Mesothelial cell of epicardium (in vitro differentiated cells): ENCODE results near the gene ARGLU1. TPM values are rescaled to one million over a fixed set of nuclear protein-coding genes. Genes with fewer than 3 reads are reported as not detected.

ENCODE experiments used
- DNase-seq, 2 experiments: peaks; one replicate each; pipeline ENCODE4 v3.0.0; 2021; ENCODE audit warnings: low spot score in 2 of 2; ENCODE audit not compliant: unreplicated experiment in 2 of 2
- H3K27ac Mint-ChIP-seq: 2 replicates; pipeline ENCODE4 v1.8.0; 2021; ENCODE audit warnings: mixed read lengths
- H3K27me3 Mint-ChIP-seq: 2 replicates; pipeline ENCODE4 v1.8.0; 2021; ENCODE audit warnings: low read depth, mixed read lengths
- H3K36me3 Mint-ChIP-seq: 2 replicates; pipeline ENCODE4 v1.8.0; 2021; ENCODE audit warnings: mixed read lengths
- H3K4me1 Mint-ChIP-seq: 2 replicates; pipeline ENCODE4 v1.8.0; 2021; ENCODE audit warnings: mixed read lengths
- H3K4me3 Mint-ChIP-seq: 2 replicates; pipeline ENCODE4 v1.8.0; 2021; ENCODE audit warnings: mild to moderate bottlenecking, moderate library complexity, mixed read lengths
- H3K9me3 Mint-ChIP-seq: 2 replicates; pipeline ENCODE4 v1.8.0; 2021; ENCODE audit warnings: mixed read lengths
- total RNA-seq: library from RNA; stranded (reverse); gene quantifications from 3 replicates; pipeline ENCODE4 v1.2.1, GENCODE V29; 2021
- TF ChIP-seq, protein P1 (sequence below): fragments of 200-600 bp; sonication (generic); IDR thresholded peaks from one replicate; pipeline ENCODE4 v1.5.0; 2021; ENCODE audit warnings: antibody characterized with exemption; ENCODE audit not compliant: unreplicated experiment

The ARGLU1 gene
- total RNA-seq, 1 donor from 2014 or later = 233 TPM

GRCh38 chr13:106528718-106529414, 39.1 kb downstream of the ARGLU1 start:
- TF ChIP-seq, protein P1, sequence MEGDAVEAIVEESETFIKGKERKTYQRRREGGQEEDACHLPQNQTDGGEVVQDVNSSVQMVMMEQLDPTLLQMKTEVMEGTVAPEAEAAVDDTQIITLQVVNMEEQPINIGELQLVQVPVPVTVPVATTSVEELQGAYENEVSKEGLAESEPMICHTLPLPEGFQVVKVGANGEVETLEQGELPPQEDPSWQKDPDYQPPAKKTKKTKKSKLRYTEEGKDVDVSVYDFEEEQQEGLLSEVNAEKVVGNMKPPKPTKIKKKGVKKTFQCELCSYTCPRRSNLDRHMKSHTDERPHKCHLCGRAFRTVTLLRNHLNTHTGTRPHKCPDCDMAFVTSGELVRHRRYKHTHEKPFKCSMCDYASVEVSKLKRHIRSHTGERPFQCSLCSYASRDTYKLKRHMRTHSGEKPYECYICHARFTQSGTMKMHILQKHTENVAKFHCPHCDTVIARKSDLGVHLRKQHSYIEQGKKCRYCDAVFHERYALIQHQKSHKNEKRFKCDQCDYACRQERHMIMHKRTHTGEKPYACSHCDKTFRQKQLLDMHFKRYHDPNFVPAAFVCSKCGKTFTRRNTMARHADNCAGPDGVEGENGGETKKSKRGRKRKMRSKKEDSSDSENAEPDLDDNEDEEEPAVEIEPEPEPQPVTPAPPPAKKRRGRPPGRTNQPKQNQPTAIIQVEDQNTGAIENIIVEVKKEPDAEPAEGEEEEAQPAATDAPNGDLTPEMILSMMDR = no peak
- no peaks in the 10 kb centered on the region for H3K9me3 Mint-ChIP-seq
- peaks cover 9% of the 10 kb centered on the region for H3K36me3 Mint-ChIP-seq
- peak overlapping the region; percentile 95 for H3K27ac Mint-ChIP-seq
- peak overlapping the region; percentile 99 for H3K4me3 Mint-ChIP-seq
- DNase-seq = no peak
- H3K4me1 Mint-ChIP-seq = peaks cover 73% of the 10 kb centered on the region
- no peaks in the 10 kb centered on the region for H3K27me3 Mint-ChIP-seq

DNA sequence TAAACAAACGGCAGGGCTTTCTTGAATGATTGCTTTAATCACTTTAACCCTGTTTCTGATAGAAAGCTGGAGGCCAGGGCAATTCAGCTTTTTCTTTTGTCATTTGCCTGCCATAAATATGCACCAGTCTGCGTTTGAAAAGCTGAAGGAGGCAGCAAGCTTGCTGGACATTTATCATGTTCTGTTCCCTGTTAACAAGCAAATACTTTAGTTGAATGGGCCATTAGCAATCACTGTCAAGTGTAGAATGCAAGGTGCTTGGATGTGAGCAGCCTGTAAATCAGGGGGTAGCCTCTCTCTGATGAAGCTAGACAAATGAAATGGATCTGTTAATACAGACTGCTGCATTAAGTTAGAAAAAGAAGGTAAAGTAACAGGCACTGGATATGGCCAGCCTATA, 40.1 kb downstream of the ARGLU1 start:
- Mint-ChIP-seq H3K27me3 (no peaks in the 10 kb centered on the region), H3K36me3 (peaks cover 3% of the 10 kb centered on the region), H3K4me3 (peak overlapping the region; percentile 33)

GRCh38 chr13:106527445-106527801, 40.5 kb downstream of the ARGLU1 start:
- Mint-ChIP-seq H3K4me1 (peaks cover 88% of the 10 kb centered on the region), H3K36me3 (peaks cover 2% of the 10 kb centered on the region), H3K9me3 (no peaks in the 10 kb centered on the region), H3K27me3 (no peaks in the 10 kb centered on the region), H3K27ac (peak overlapping the region; percentile 95), H3K4me3 (peak overlapping the region; percentile 33)
- TF ChIP-seq, protein P1 = no peak
- DNase-seq = no peak

More for the DNA sequence above, 40.1 kb downstream of the ARGLU1 start:
- Mint-ChIP-seq H3K4me1 (peaks cover 84% of the 10 kb centered on the region), H3K9me3 (no peaks in the 10 kb centered on the region), H3K27ac (peak overlapping the region; percentile 95)
- DNase-seq = no peak
- TF ChIP-seq, protein P1 = no peak

- H3K27me3 Mint-ChIP-seq = no peaks in the 10 kb centered on the region
- peak overlapping the region; percentile 23 for H3K27ac Mint-ChIP-seq
- no peaks in the 10 kb centered on the region for H3K9me3 Mint-ChIP-seq
- H3K4me1 Mint-ChIP-seq = peaks cover 92% of the 10 kb centered on the region
- no peak overlapping the region for H3K4me3 Mint-ChIP-seq
- TF ChIP-seq, protein P1 = no peak
- no peak for DNase-seq
- peaks cover under 1% of the 10 kb centered on the region for H3K36me3 Mint-ChIP-seq
Observed at GRCh38 chr13:106526738-106527444, 41.0 kb downstream of the ARGLU1 start.

DNA sequence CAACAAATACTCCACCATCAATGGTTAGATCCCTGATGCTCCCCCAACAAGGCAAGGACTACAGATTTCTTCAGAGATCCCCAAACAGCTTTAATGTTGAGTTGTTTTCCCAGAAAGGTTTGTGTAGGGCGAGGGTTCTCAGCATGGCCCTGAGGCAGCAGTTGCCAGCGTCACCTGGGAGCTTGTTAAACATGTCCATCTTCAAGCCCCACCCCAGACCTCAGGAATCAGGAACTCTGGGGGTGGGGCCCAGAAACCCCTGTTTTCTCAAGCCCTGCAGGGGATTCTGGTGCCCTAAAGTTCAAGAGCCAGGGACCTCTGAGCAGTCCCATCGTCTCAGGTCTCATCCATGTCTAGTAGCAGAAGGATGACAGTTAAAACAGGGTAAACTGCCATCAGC, 42.1 kb downstream of the ARGLU1 start:
- DNase-seq = no peak
- TF ChIP-seq, protein P1 = no peak
- Mint-ChIP-seq H3K36me3 (no peaks in the 10 kb centered on the region), H3K9me3 (no peaks in the 10 kb centered on the region), H3K4me1 (peaks cover 93% of the 10 kb centered on the region), H3K27me3 (no peaks in the 10 kb centered on the region), H3K4me3 (no peak overlapping the region), H3K27ac (peak overlapping the region; percentile 30)
